Activated gamma-delta T cell treated with anti-CD3 and anti-CD28 coated beads, Interleukin-2, amount 50 U/mL, for 16 hours (primary cell): Measurements from ENCODE around the gene SLC7A6OS.
A peak's percentile ranks its signal among the peaks of the same experiment; 100 is the strongest.

Experiments
- DNase-seq: peaks from one replicate; pipeline ENCODE4 v3.0.0-alpha.2; 2020; ENCODE audit warnings: low read depth

Gene SLC7A6OS

GRCh38 chr16:68279726-68280558, 30.8 kb downstream of the SLC7A6OS start:
- DNase-seq = no peak

- DNase-seq = no peak
Measured at GRCh38 chr16:68276223-68276622, 34.5 kb downstream of the SLC7A6OS start.

- no peak for DNase-seq
Measured at GRCh38 chr16:68275611-68276191, 35.0 kb downstream of the SLC7A6OS start.

GRCh38 chr16:68274441-68274840, 36.3 kb downstream of the SLC7A6OS start:
- no peak for DNase-seq

- DNase-seq = no peak
Measured at GRCh38 chr16:68273896-68274295, 36.9 kb downstream of the SLC7A6OS start.

- no peak for DNase-seq
Measured at GRCh38 chr16:68273459-68273858, 37.3 kb downstream of the SLC7A6OS start.

- DNase-seq = no peak
Measured at GRCh38 chr16:68272507-68273209, 38.1 kb downstream of the SLC7A6OS start.

GRCh38 chr16:68270353-68270752, 40.4 kb downstream of the SLC7A6OS start:
- DNase-seq = no peak

- DNase-seq = no peak
Measured at GRCh38 chr16:68269793-68270192, 41.0 kb downstream of the SLC7A6OS start.

GRCh38 chr16:68267612-68268405, 42.9 kb downstream of the SLC7A6OS start:
- DNase-seq = no peak

GRCh38 chr16:68265078-68265920, 45.4 kb downstream of the SLC7A6OS start:
- no peak for DNase-seq

GRCh38 chr16:68264128-68265077, 46.3 kb downstream of the SLC7A6OS start, which contains the start of gene SLC7A6:
TSS of gene SLC7A6 (plus strand) at chr16:68264526. CDS start at chr16:68274727, 10,201 bp downstream.
- peak; percentile 72 for DNase-seq

- no peak for DNase-seq
Measured at GRCh38 chr16:68263559-68264127, 47.1 kb downstream of the SLC7A6OS start.

- DNase-seq = no peak
Measured at GRCh38 chr16:68259007-68259825, 51.5 kb downstream of the SLC7A6OS start.

GRCh38 chr16:68257906-68258800, 52.6 kb downstream of the SLC7A6OS start:
- DNase-seq = no peak

- DNase-seq = no peak
Measured at GRCh38 chr16:68257251-68257905, 53.4 kb downstream of the SLC7A6OS start.

- DNase-seq = no peak
Measured at GRCh38 chr16:68255712-68256111, 55.0 kb downstream of the SLC7A6OS start.
